Transverse colon (tissue), 4 donors: Measurements from ENCODE around the gene TMEM163.

Source experiments
- CTCF ChIP-seq, 5 experiments: fragments of 200-600 bp in 3 of 5; fragments of 450-650 bp in 2 of 5; sonication (generic) in 3 of 5; IDR thresholded peaks; 1 replicate in 2 of 5; 2 replicates in 3 of 5; pipeline ENCODE4 v1.5.1; 2016 to 2017; ENCODE audit warnings: antibody characterized with exemption in 5 of 5, inconsistent platforms in 3 of 5, mild to moderate bottlenecking in 2 of 5, moderate library complexity in 1 of 5
- EP300 ChIP-seq: sonication (generic); formaldehyde crosslinking; IDR thresholded peaks from one replicate; pipeline ENCODE4 v1.6.1; 2017; ENCODE audit warnings: antibody characterized with exemption, low read depth
- POLR2AphosphoS5 ChIP-seq, 3 donors: sonication (generic); formaldehyde crosslinking; IDR thresholded peaks; one replicate each; pipeline ENCODE4 v1.6.1; 2016; ENCODE audit warnings: antibody characterized with exemption in 3 of 3

DNA sequence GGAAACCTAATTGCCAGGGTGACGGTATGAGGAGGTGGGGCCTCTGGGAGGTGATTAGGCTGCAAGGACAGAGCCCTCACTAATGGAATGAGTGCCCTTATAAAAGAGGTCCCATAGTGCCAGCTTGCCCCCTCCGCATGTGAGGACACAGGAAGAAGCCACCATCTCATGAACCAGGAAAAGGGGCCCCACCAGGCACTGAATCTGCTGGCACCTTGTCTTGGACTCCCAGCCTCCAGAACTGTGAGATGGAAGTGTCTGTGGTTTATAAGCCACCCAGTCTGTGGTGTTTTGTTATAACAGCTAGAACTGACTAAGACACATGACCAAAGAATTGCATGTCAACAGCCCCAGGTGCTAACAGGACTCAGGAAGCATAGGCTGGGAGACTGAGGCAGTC is 250.6 kb downstream of the TMEM163 start:
- no peak for TF ChIP-seq CTCF (IDR thresholded peaks at IDR 0.05)
- no peak for TF ChIP-seq POLR2AphosphoS5 (IDR thresholded peaks at IDR 0.05)
- TF ChIP-seq EP300: no peak
